ENCODE measurements around the gene PSMG2.

The PSMG2 gene

DNA sequence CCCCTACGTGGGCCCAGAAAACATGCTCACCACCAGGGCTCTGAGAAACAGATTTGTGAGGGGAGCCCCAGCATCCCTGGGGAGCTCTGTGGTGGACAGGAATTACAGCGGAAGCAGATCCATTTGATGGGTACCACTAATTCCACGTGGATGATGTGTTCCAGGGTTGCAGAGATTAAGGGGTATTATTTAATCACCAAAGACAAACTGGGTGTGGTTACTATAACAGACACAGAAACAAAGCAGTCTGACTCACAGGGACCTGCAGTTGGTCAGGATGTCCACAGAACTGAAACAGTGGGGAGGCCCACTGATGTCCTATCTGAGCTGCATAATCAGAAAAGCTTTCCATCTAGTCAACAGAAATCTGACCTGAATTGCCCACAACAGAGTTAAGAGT lies 65.8 kb downstream of the PSMG2 start:
- H3K4me1 ChIP-seq (ENCODE audit: insufficient read depth, low read length, poor library complexity, severe bottlenecking): peaks cover 8% of the 10 kb centered on the region
- no peaks in the 10 kb centered on the region for H3K9me3 ChIP-seq (ENCODE audit: insufficient read depth, low read depth, low read length)
- no peaks in the 10 kb centered on the region for H4K20me1 ChIP-seq (ENCODE audit: insufficient read depth, low read length, poor library complexity, severe bottlenecking)
- no peak overlapping the region for H3K9ac ChIP-seq (ENCODE audit: low read depth, low read length, poor library complexity, severe bottlenecking)
- H2AFZ ChIP-seq (ENCODE audit: low read length): no peak overlapping the region
- TF ChIP-seq EZH2phosphoT487 (IDR thresholded peaks at IDR 0.05; ENCODE audit: borderline replicate concordance): no peak
- TF ChIP-seq, protein P1, sequence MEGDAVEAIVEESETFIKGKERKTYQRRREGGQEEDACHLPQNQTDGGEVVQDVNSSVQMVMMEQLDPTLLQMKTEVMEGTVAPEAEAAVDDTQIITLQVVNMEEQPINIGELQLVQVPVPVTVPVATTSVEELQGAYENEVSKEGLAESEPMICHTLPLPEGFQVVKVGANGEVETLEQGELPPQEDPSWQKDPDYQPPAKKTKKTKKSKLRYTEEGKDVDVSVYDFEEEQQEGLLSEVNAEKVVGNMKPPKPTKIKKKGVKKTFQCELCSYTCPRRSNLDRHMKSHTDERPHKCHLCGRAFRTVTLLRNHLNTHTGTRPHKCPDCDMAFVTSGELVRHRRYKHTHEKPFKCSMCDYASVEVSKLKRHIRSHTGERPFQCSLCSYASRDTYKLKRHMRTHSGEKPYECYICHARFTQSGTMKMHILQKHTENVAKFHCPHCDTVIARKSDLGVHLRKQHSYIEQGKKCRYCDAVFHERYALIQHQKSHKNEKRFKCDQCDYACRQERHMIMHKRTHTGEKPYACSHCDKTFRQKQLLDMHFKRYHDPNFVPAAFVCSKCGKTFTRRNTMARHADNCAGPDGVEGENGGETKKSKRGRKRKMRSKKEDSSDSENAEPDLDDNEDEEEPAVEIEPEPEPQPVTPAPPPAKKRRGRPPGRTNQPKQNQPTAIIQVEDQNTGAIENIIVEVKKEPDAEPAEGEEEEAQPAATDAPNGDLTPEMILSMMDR (conservative IDR thresholded peaks at IDR 0.05; ENCODE audit: low read length): no peak
- no peaks in the 10 kb centered on the region for H3F3A ChIP-seq (ENCODE audit: low read depth)
- H3K4me2 ChIP-seq (ENCODE audit: low read depth, low read length, poor library complexity, severe bottlenecking): no peak overlapping the region
- H3K36me3 ChIP-seq (ENCODE audit: insufficient read depth, low read length): no peaks in the 10 kb centered on the region
- peaks cover 9% of the 10 kb centered on the region for H3K79me2 ChIP-seq (ENCODE audit: insufficient read depth, low read length)
- no peaks in the 10 kb centered on the region for H3K27me3 ChIP-seq (ENCODE audit: insufficient read depth, low read length, poor library complexity, severe bottlenecking)
- H3K9me2 ChIP-seq (replicated peaks; ENCODE audit: low read depth, low read length): no peaks in the 10 kb centered on the region
- no peak overlapping the region for H3K4me3 ChIP-seq (ENCODE audit: low read length, poor library complexity, severe bottlenecking)

DNA sequence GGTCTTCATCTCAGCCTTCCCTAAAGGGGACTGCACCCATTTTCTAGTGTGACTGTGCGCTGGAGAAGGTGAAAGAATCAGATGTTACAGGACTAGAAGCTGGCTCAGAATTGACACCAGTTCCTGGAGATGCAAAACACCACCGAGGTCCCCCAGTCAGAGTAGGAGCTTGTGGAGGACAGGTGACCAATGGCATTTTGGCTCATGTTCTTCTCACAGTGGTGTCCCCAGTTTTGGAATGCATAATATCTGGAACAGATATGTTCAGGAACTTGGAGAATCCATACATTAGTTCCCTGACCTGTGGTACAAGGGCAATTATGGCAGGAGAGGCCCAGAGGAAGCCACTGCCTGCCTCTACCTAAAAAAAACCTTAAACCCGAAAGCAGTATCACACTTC lies 66.3 kb downstream of the PSMG2 start:
- peaks cover 13% of the 10 kb centered on the region for H3K4me1 ChIP-seq (ENCODE audit: insufficient read depth, low read length, poor library complexity, severe bottlenecking)
- no peaks in the 10 kb centered on the region for H3K36me3 ChIP-seq (ENCODE audit: insufficient read depth, low read length)
- no peaks in the 10 kb centered on the region for H3K9me2 ChIP-seq (replicated peaks; ENCODE audit: low read depth, low read length)
- H3K79me2 ChIP-seq (ENCODE audit: insufficient read depth, low read length): peaks cover 14% of the 10 kb centered on the region
- no peaks in the 10 kb centered on the region for H3F3A ChIP-seq (ENCODE audit: low read depth)
- H2AFZ ChIP-seq (ENCODE audit: low read length): no peak overlapping the region
- H3K9me3 ChIP-seq (ENCODE audit: insufficient read depth, low read depth, low read length): no peaks in the 10 kb centered on the region
- H4K20me1 ChIP-seq (ENCODE audit: insufficient read depth, low read length, poor library complexity, severe bottlenecking): no peaks in the 10 kb centered on the region
- TF ChIP-seq, protein P1 (conservative IDR thresholded peaks at IDR 0.05; ENCODE audit: low read length): no peak
- no peak for TF ChIP-seq EZH2phosphoT487 (IDR thresholded peaks at IDR 0.05; ENCODE audit: borderline replicate concordance)
- no peak overlapping the region for H3K4me2 ChIP-seq (ENCODE audit: low read depth, low read length, poor library complexity, severe bottlenecking)
- no peaks in the 10 kb centered on the region for H3K27me3 ChIP-seq (ENCODE audit: insufficient read depth, low read length, poor library complexity, severe bottlenecking)
- no peak overlapping the region for H3K4me3 ChIP-seq (ENCODE audit: low read length, poor library complexity, severe bottlenecking)
- H3K9ac ChIP-seq (ENCODE audit: low read depth, low read length, poor library complexity, severe bottlenecking): no peak overlapping the region

DNA sequence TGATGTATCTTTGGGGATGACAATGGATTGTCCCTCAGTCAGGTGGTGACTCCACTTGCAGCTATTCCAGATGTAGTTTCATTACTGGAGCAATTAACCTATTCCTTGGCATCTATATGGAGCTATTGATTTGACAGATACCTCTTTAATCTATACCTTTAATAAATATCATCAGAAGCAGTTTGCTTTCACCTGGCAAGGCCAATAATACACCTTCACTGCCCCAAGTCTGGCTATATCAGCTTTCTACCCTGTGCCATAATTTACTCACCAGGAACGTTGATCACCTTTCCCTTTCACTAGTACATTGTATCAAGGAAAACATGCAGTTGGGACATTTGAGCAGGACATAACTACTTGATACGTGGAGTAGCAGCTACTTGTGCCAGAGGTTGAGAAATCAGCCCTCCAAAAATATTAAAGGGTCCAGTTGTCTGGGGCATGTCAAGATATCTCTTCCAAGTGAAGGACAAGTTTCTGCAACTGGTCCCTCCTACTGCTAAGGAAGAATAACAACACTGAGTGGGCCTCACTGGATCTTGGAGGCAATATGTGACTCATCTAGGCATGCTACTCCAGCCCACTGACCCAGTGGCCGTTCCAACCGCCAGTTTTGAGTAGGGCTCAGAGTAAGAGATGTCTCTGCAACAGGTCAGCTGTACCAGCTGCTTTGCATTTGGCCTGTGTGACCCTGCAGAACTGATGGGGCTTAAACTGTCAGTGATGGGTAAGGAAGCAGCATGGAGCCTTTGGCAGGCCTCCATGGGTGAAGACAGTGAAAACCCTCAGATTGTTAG lies 67.0 kb downstream of the PSMG2 start:
- TF ChIP-seq, protein P1 (conservative IDR thresholded peaks at IDR 0.05; ENCODE audit: low read length): no peak
- TF ChIP-seq EZH2phosphoT487 (IDR thresholded peaks at IDR 0.05; ENCODE audit: borderline replicate concordance): no peak
- no peaks in the 10 kb centered on the region for H3F3A ChIP-seq (ENCODE audit: low read depth)
- no peak overlapping the region for H3K4me3 ChIP-seq (ENCODE audit: low read length, poor library complexity, severe bottlenecking)
- H3K9ac ChIP-seq (ENCODE audit: low read depth, low read length, poor library complexity, severe bottlenecking): no peak overlapping the region
- H3K9me2 ChIP-seq (replicated peaks; ENCODE audit: low read depth, low read length): no peaks in the 10 kb centered on the region
- H4K20me1 ChIP-seq (ENCODE audit: insufficient read depth, low read length, poor library complexity, severe bottlenecking): no peaks in the 10 kb centered on the region
- peaks cover 14% of the 10 kb centered on the region for H3K4me1 ChIP-seq (ENCODE audit: insufficient read depth, low read length, poor library complexity, severe bottlenecking)
- no peaks in the 10 kb centered on the region for H3K9me3 ChIP-seq (ENCODE audit: insufficient read depth, low read depth, low read length)
- H2AFZ ChIP-seq (ENCODE audit: low read length): no peak overlapping the region
- H3K4me2 ChIP-seq (ENCODE audit: low read depth, low read length, poor library complexity, severe bottlenecking): no peak overlapping the region
- H3K36me3 ChIP-seq (ENCODE audit: insufficient read depth, low read length): no peaks in the 10 kb centered on the region
- H3K79me2 ChIP-seq (ENCODE audit: insufficient read depth, low read length): peaks cover 15% of the 10 kb centered on the region
- no peaks in the 10 kb centered on the region for H3K27me3 ChIP-seq (ENCODE audit: insufficient read depth, low read length, poor library complexity, severe bottlenecking)

All from Loucy (cell line).